Endothelial cell of umbilical vein (primary cell): Measurements from ENCODE around the gene TMEM178B. TPM values are rescaled to one million over a fixed set of nuclear protein-coding genes. Genes with fewer than 3 reads are reported as not detected.

Experiments
- BruUV-seq: library from RNA; stranded (reverse); fragments of 400-500 nt; replicated peaks from 2 replicates; lab custom pipeline; 2021; lab: Mats Ljungman, UMichigan
- CTCF ChIA-PET: fragments of 300-600, 350-600 bp; sonication (Branson Sonifier 250); formaldehyde crosslinking; loops from one replicate; lab custom pipeline; 2021; ENCODE audit warnings: antibody characterized with exemption, inconsistent platforms; lab: Charles Lee
- POLR2A ChIA-PET: fragments of 300-600, 350-600 bp; sonication (Branson Sonifier 250); formaldehyde crosslinking; loops from one replicate; lab custom pipeline; 2021; ENCODE audit warnings: antibody characterized with exemption, inconsistent platforms; lab: Charles Lee
- DNase-seq: peaks from one replicate; pipeline ENCODE4 v3.0.0-alpha.2; 2011; ENCODE audit warnings: low read depth, low spot score
- FAIRE-seq: peaks from 2 replicates; lab custom pipeline; 2011; peaks lifted over from hg19 to GRCh38; lab: Jason Lieb, UNC
- H2AFZ ChIP-seq: 2 replicates; pipeline ENCODE4 v1.6.0; 2012; ENCODE audit warnings: low read depth, low read length, control low read depth, inconsistent platforms
- H3K27ac ChIP-seq: 2 replicates; pipeline ENCODE4 v1.5.1; 2011; ENCODE audit warnings: low read depth, mild to moderate bottlenecking, control low read depth, low read length, moderate library complexity; ENCODE audit not compliant: insufficient read depth
- H3K27me3 ChIP-seq, 2 experiments: 2 replicates each; pipeline versions ENCODE4 v1.6.0 to v1.6.1; 2011; ENCODE audit warnings: low read length in 2 of 2, mixed read lengths in 1 of 2; ENCODE audit not compliant: control insufficient read depth in 2 of 2, insufficient read depth in 2 of 2
- H3K36me3 ChIP-seq, 2 experiments: 2 replicates in 1 of 2; 3 replicates in 1 of 2; pipeline ENCODE4 v1.5.1; 2011; ENCODE audit warnings: low read length in 2 of 2, mild to moderate bottlenecking in 1 of 2, moderate library complexity in 1 of 2; ENCODE audit not compliant: control insufficient read depth in 2 of 2, insufficient read depth in 2 of 2; ENCODE audit errors: extremely low read depth in 1 of 2
- H3K4me1 ChIP-seq: 3 replicates; pipeline ENCODE4 v1.5.1; 2011; ENCODE audit warnings: mild to moderate bottlenecking, low read length; ENCODE audit not compliant: control insufficient read depth, insufficient read depth; ENCODE audit errors: extremely low read depth
- H3K4me2 ChIP-seq: 2 replicates; pipeline ENCODE4 v1.6.1; 2011; ENCODE audit warnings: low read length, control low read depth, mixed read lengths; ENCODE audit not compliant: insufficient read depth
- H3K4me3 ChIP-seq, 3 experiments: fragments of 200-600 bp in 1 of 3; sonication (generic), shearing (Covaris generic) in 1 of 3; replicated peaks in 1 of 3; 2 replicates each; pipeline ENCODE4 v1.5.1; 2011 to 2016; ENCODE audit warnings: control low read depth in 3 of 3, low read length in 3 of 3, mild to moderate bottlenecking in 2 of 3, inconsistent platforms in 1 of 3, low read depth in 1 of 3, moderate library complexity in 1 of 3; ENCODE audit not compliant: insufficient read depth in 1 of 3
- H3K79me2 ChIP-seq: 2 replicates; pipeline ENCODE4 v1.6.0; 2012; ENCODE audit warnings: low read length, inconsistent platforms; ENCODE audit not compliant: control insufficient read depth, insufficient read depth
- H3K9ac ChIP-seq: replicated peaks from 2 replicates; pipeline ENCODE3; 2011; ENCODE audit warnings: low read length, control low read depth; ENCODE audit not compliant: insufficient read depth; ENCODE audit errors: extremely low read depth
- H3K9me1 ChIP-seq: replicated peaks from 3 replicates; pipeline ENCODE4 v1.6.0; 2011; ENCODE audit warnings: mild to moderate bottlenecking, low read length; ENCODE audit not compliant: control insufficient read depth, insufficient read depth; ENCODE audit errors: extremely low read depth
- H3K9me3 ChIP-seq: replicated peaks from 2 replicates; pipeline ENCODE4 v1.5.1; 2012; ENCODE audit warnings: low read length, inconsistent platforms; ENCODE audit not compliant: control insufficient read depth, insufficient read depth
- H4K20me1 ChIP-seq: replicated peaks from 2 replicates; pipeline ENCODE3; 2011; ENCODE audit warnings: mild to moderate bottlenecking, low read length; ENCODE audit not compliant: control insufficient read depth, insufficient read depth; ENCODE audit errors: extremely low read depth
- FOS ChIP-seq: IDR thresholded peaks from 2 replicates; pipeline ENCODE4 v1.6.1; 2011; ENCODE audit warnings: mild to moderate bottlenecking, low read length, moderate library complexity, borderline replicate concordance; ENCODE audit not compliant: insufficient read depth
- GATA2 ChIP-seq: IDR thresholded peaks from 2 replicates; pipeline ENCODE4 v1.7.0; 2011; ENCODE audit warnings: low read depth, mild to moderate bottlenecking, moderate library complexity, mixed read lengths, low read length; ENCODE audit not compliant: insufficient read length, insufficient read depth
- JUN ChIP-seq: IDR thresholded peaks from 2 replicates; pipeline ENCODE4 v1.6.1; 2011; ENCODE audit warnings: borderline replicate concordance, low read depth; ENCODE audit not compliant: insufficient read length, insufficient read depth
- MYC ChIP-seq: IDR thresholded peaks from one replicate; pipeline ENCODE4 v1.6.1; 2011; ENCODE audit warnings: mild to moderate bottlenecking, low read depth, low read length
- POLR2A ChIP-seq: IDR thresholded peaks from 2 replicates; pipeline ENCODE4 v1.6.1; 2012; ENCODE audit warnings: low read depth, mild to moderate bottlenecking, control low read depth, low read length
- POLR2AphosphoS5 ChIP-seq: IDR thresholded peaks from 2 replicates; pipeline ENCODE4 v1.6.1; 2012; ENCODE audit warnings: low read depth, mild to moderate bottlenecking, control low read depth, low read length, moderate library complexity; ENCODE audit not compliant: insufficient read depth
- dilution Hi-C: fragments of 300-500 bp; cut with MboI; formaldehyde crosslinking; loops from one replicate; pipeline ENCODE4 v1.15.0; 2019; ENCODE audit warnings: low sequenced_read_pairs; ENCODE audit not compliant: extremely low pct_ligation_motif_present
- intact Hi-C: fragments of 100-400 bp; cut with micrococcal nuclease; formaldehyde crosslinking; loops from one replicate; pipeline ENCODE4 v1.10.0; 2022
- polyA plus RNA-seq, 4 experiments: library from polyadenylated mRNA; depleted of rRNA in 3 of 4; stranded (reverse) in 3 of 4; unstranded in 1 of 4; fragments of >200 nt; gene quantifications; 2 replicates each; pipeline versions ENCODE4 v1.2.1 to v1.2.3, GENCODE V29; 2011 to 2012; ENCODE audit warnings: missing spikeins in 1 of 4
- total RNA-seq: library from RNA; stranded (reverse); gene quantifications from 2 replicates; pipeline ENCODE4 v1.2.3, GENCODE V29; 2021

The TMEM178B gene
- total and polyA plus RNA-seq, 2 donors (not counting 3 experiments of a cell fraction or from before 2014, with no cell fraction given), result not detected

- no peaks in the 10 kb centered on the region for H3K9me3 ChIP-seq
- no peak overlapping the region for H3K4me3 ChIP-seq
- H4K20me1 ChIP-seq, result no peaks in the 10 kb centered on the region
- H3K9ac ChIP-seq, result peak overlapping the region; percentile 29
- FAIRE-seq (peak; percentile 87), DNase-seq (peak; percentile 87)
- no peaks in the 10 kb centered on the region for H3K79me2 ChIP-seq
- ChIA-PET CTCF (interaction anchor here (0.8 kb wide), 1 partner anchor 383 kb away, joined by 3 read pairs; the partner anchor contains the start of gene SSBP1), POLR2A (no interaction called here)
- H3K4me2 ChIP-seq, result peak overlapping the region; percentile 56
- no TSS peak for BruUV-seq
- peaks cover 23% of the 10 kb centered on the region for H3K4me1 ChIP-seq
- no peak for TF ChIP-seq GATA2
- TF ChIP-seq MYC, result no peak
- TF ChIP-seq FOS, result peak; percentile 67
- TF ChIP-seq POLR2AphosphoS5, result peak; percentile 29
- H3K36me3 ChIP-seq, result no peaks in the 10 kb centered on the region
- no peaks in the 10 kb centered on the region for H3K9me1 ChIP-seq
- H3K27ac ChIP-seq, result peak overlapping the region; percentile 61
- no peak overlapping the region for H2AFZ ChIP-seq
- dilution Hi-C loops (no loop called here), intact Hi-C loops (loop anchor here (1.0 to 5.0 kb wide), 2 partner anchors 11 to 197 kb away; partner anchors contain the start of gene AGK)
- no peaks in the 10 kb centered on the region for H3K27me3 ChIP-seq
These were observed 281.2 kb downstream of the TMEM178B start for GRCh38 chr7:141355032-141355431.

GRCh38 chr7:141356161-141356560 is 282.3 kb downstream of the TMEM178B start:
- DNase-seq (peak; percentile 76), FAIRE-seq (peak; percentile 70)
- ChIA-PET CTCF (no interaction called here), POLR2A (no interaction called here)
- Histone ChIP-seq H3K9me3 (no peaks in the 10 kb centered on the region), H4K20me1 (no peaks in the 10 kb centered on the region), H3K9ac (no peak overlapping the region), H3K27me3 (no peaks in the 10 kb centered on the region), H3K36me3 (no peaks in the 10 kb centered on the region), H3K79me2 (no peaks in the 10 kb centered on the region), H2AFZ (no peak overlapping the region), H3K27ac (no peak overlapping the region), H3K9me1 (no peaks in the 10 kb centered on the region), H3K4me2 (no peak overlapping the region), H3K4me3 (no peak overlapping the region), H3K4me1 (peaks cover 31% of the 10 kb centered on the region)
- no TSS peak for BruUV-seq
- intact Hi-C loops, result loop anchor here (5.0 kb wide), 1 partner anchor 196 kb away; the partner anchor contains the start of gene AGK
- dilution Hi-C loops, result no loop called here
- TF ChIP-seq JUN, result no peak
- TF ChIP-seq GATA2, result peak; percentile 51
- TF ChIP-seq POLR2A, result no peak
- peak; percentile 48 for TF ChIP-seq FOS
